ENCODE data around the gene RTN4RL1.

DNA sequence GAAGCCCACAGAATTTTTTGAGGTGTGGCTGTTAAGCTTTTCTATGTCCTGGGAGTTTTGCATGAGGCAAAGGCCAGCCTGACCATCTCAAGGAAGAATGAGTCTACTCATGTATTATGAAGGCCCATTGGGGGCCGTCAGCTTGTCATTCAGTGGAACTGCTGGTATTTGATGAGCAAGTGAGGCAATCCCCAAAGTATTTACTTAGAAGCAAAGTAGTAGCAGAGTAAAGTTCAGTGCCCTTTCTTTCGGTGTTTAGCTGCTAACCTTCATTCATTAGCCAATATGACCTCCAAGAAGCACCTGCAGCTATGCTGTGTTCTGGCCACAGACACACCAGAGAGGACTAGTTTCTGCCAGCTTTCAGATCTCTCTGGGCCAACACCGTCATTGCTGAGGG, 115.1 kb downstream of the RTN4RL1 start:
- TF ChIP-seq, protein P1, sequence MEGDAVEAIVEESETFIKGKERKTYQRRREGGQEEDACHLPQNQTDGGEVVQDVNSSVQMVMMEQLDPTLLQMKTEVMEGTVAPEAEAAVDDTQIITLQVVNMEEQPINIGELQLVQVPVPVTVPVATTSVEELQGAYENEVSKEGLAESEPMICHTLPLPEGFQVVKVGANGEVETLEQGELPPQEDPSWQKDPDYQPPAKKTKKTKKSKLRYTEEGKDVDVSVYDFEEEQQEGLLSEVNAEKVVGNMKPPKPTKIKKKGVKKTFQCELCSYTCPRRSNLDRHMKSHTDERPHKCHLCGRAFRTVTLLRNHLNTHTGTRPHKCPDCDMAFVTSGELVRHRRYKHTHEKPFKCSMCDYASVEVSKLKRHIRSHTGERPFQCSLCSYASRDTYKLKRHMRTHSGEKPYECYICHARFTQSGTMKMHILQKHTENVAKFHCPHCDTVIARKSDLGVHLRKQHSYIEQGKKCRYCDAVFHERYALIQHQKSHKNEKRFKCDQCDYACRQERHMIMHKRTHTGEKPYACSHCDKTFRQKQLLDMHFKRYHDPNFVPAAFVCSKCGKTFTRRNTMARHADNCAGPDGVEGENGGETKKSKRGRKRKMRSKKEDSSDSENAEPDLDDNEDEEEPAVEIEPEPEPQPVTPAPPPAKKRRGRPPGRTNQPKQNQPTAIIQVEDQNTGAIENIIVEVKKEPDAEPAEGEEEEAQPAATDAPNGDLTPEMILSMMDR (IDR thresholded peaks at IDR 0.05; ENCODE audit: low read length), result no peak
- no peak for TF ChIP-seq EZH2 (IDR thresholded peaks at IDR 0.05; ENCODE audit: borderline replicate concordance, low read length)

Measured in OCI-LY1 (cell line).